Caco-2 (cell line): ENCODE measurements around the gene UBE2V1. TPM values are rescaled to one million over a fixed set of nuclear protein-coding genes. Genes with fewer than 3 reads are reported as not detected.

ENCODE experiments used
- BruUV-seq: library from RNA; stranded (reverse); fragments of 400-500 nt; replicated peaks from 2 replicates; lab custom pipeline; 2021; lab: Mats Ljungman, UMichigan
- CTCF ChIA-PET: fragments of 300-600 bp; sonication (Branson Sonifier 250); formaldehyde crosslinking; loops from one replicate; lab custom pipeline; 2022; ENCODE audit warnings: antibody characterized with exemption; lab: Charles Lee
- POLR2A ChIA-PET: fragments of 300-600 bp; sonication (Branson Sonifier 250); formaldehyde crosslinking; loops from one replicate; lab custom pipeline; 2022; ENCODE audit warnings: antibody characterized with exemption; lab: Charles Lee
- DNase-seq, 2 experiments: peaks; one replicate each; pipeline versions ENCODE4 v3.0.0 to v3.0.0-alpha.2; 2020 to 2022
- H3K27me3 ChIP-seq: replicated peaks from 2 replicates; pipeline ENCODE4 v1.6.0; 2011; ENCODE audit warnings: low read length; ENCODE audit not compliant: control insufficient read depth, insufficient read depth
- H3K36me3 ChIP-seq: 2 replicates; pipeline ENCODE4 v1.5.1; 2011; ENCODE audit warnings: low read length; ENCODE audit not compliant: control insufficient read depth, insufficient read depth
- H3K4me1 ChIP-seq: fragments of 250-450 bp; sonication (Bioruptor Pico); 2 replicates; pipeline ENCODE4 v1.5.1; 2020; ENCODE audit warnings: mild to moderate bottlenecking
- H3K4me3 ChIP-seq: 2 replicates; pipeline ENCODE4 v1.5.1; 2011; ENCODE audit warnings: low read depth, mild to moderate bottlenecking, control low read depth, low read length
- H3K9me3 ChIP-seq: fragments of 250-450 bp; sonication (Bioruptor Pico); 2 replicates; pipeline ENCODE4 v1.5.1; 2020; ENCODE audit warnings: mild to moderate bottlenecking, moderate library complexity
- H3K27ac Mint-ChIP-seq: one replicate; pipeline ENCODE4 v1.8.0; 2022; ENCODE audit warnings: mixed read lengths; ENCODE audit not compliant: unreplicated experiment
- H3K27me3 Mint-ChIP-seq: one replicate; pipeline ENCODE4 v1.8.0; 2022; ENCODE audit warnings: mixed read lengths; ENCODE audit not compliant: insufficient read depth, unreplicated experiment
- H3K36me3 Mint-ChIP-seq: one replicate; pipeline ENCODE4 v1.8.0; 2022; ENCODE audit warnings: mild to moderate bottlenecking, mixed read lengths; ENCODE audit not compliant: insufficient read depth, unreplicated experiment
- H3K4me1 Mint-ChIP-seq: one replicate; pipeline ENCODE4 v1.8.0; 2022; ENCODE audit warnings: low read depth, mixed read lengths; ENCODE audit not compliant: unreplicated experiment
- H3K4me3 Mint-ChIP-seq: one replicate; pipeline ENCODE4 v1.8.0; 2022; ENCODE audit warnings: mild to moderate bottlenecking, moderate library complexity, mixed read lengths; ENCODE audit not compliant: unreplicated experiment
- H3K9me3 Mint-ChIP-seq: one replicate; pipeline ENCODE4 v1.8.0; 2022; ENCODE audit warnings: mixed read lengths; ENCODE audit not compliant: unreplicated experiment
- CTCF ChIP-seq, 2 experiments: fragments of 200-600 bp in 1 of 2; IDR thresholded peaks; 1 replicate in 1 of 2; 2 replicates in 1 of 2; pipeline versions ENCODE4 v1.5.1 to v1.8.0; 2011 to 2022; ENCODE audit warnings: antibody characterized with exemption in 1 of 2, control low read depth in 1 of 2, inconsistent platforms in 1 of 2, low read depth in 1 of 2, low read length in 1 of 2, mild to moderate bottlenecking in 1 of 2, moderate library complexity in 1 of 2; ENCODE audit not compliant: insufficient read depth in 1 of 2, severe bottlenecking in 1 of 2, unreplicated experiment in 1 of 2
- intact Hi-C: fragments of 100-400 bp; cut with micrococcal nuclease; formaldehyde crosslinking; loops from one replicate; pipeline ENCODE4 v1.10.0; 2022; ENCODE audit not compliant: unreplicated experiment
- total RNA-seq: library from RNA; stranded (reverse); gene quantifications from 2 replicates; pipeline ENCODE4 v1.2.3, GENCODE V29; 2022

Gene UBE2V1
- total RNA-seq, 1 experiment from 2014 or later = 485 TPM

- Mint-ChIP-seq H3K4me3 (peak overlapping the region; percentile 82), H3K36me3 (peaks cover 59% of the 10 kb centered on the region), H3K27ac (peak overlapping the region; percentile 79), H3K27me3 (no peaks in the 10 kb centered on the region), H3K4me1 (peaks cover 47% of the 10 kb centered on the region), H3K9me3 (no peaks in the 10 kb centered on the region)
- Histone ChIP-seq H3K9me3 (no peaks in the 10 kb centered on the region), H3K4me3 (peak overlapping the region; percentile 96), H3K27me3 (no peaks in the 10 kb centered on the region), H3K4me1 (peaks cover 32% of the 10 kb centered on the region), H3K36me3 (peaks cover 5% of the 10 kb centered on the region; the same call in 1 of the 2 replicates)
- TF ChIP-seq CTCF (IDR thresholded peaks at IDR 0.05; ENCODE audit: insufficient read depth in 1 of 2, low read depth in 1 of 2, low read length in 1 of 2, severe bottlenecking in 1 of 2, unreplicated experiment in 1 of 2) = no peak
- DNase-seq = no peak
- ChIA-PET POLR2A (interaction anchor here (0.6 to 3.9 kb wide), 18 partner anchors 9 to 237 kb away, joined by 3 to 142 read pairs (median 5); no protein-coding TSS in a partner anchor), CTCF (interaction anchor here (0.5 to 5.7 kb wide), 14 partner anchors 15 to 642 kb away, joined by 3 to 106 read pairs (median 11); partner anchors contain the start of genes BCAS4 and UBE2V1)
- intact Hi-C loops = loop anchor here (1.0 to 5.0 kb wide), 3 partner anchors 13 to 176 kb away; no protein-coding TSS in a partner anchor
- BruUV-seq = no TSS peak
Measured at GRCh38 chr20:50153153-50153499, 40.2 kb upstream of the UBE2V1 start.

- peak in 1 of 2 experiments; percentile 40 for TF ChIP-seq CTCF (IDR thresholded peaks at IDR 0.05; ENCODE audit: insufficient read depth in 1 of 2, low read depth in 1 of 2, low read length in 1 of 2, severe bottlenecking in 1 of 2, unreplicated experiment in 1 of 2)
- DNase-seq = peak in 1 of 2 experiments; percentile 64
- peaks cover 64% of the 10 kb centered on the region for H3K36me3 Mint-ChIP-seq
- H3K27me3 Mint-ChIP-seq = no peaks in the 10 kb centered on the region
- H3K9me3 Mint-ChIP-seq = no peaks in the 10 kb centered on the region
- H3K4me1 ChIP-seq = peaks cover 32% of the 10 kb centered on the region
- peaks cover 47% of the 10 kb centered on the region for H3K4me1 Mint-ChIP-seq
- intact Hi-C loops = loop anchor here (1.0 to 5.0 kb wide), 4 partner anchors 14 to 175 kb away; no protein-coding TSS in a partner anchor
- ChIA-PET POLR2A (interaction anchor here (0.6 to 3.9 kb wide), 12 partner anchors 8 to 236 kb away, joined by 3 to 142 read pairs (median 5); no protein-coding TSS in a partner anchor), CTCF (interaction anchor here (0.5 to 5.7 kb wide), 20 partner anchors 8 to 642 kb away, joined by 3 to 106 read pairs (median 3); partner anchors contain the start of genes BCAS4 and UBE2V1)
- peak overlapping the region; percentile 96 for H3K4me3 ChIP-seq
- no peaks in the 10 kb centered on the region for H3K9me3 ChIP-seq
- BruUV-seq = TSS peak; percentile 48
- H3K36me3 ChIP-seq = peaks cover 8% of the 10 kb centered on the region; the same call in 1 of the 2 replicates
- no peaks in the 10 kb centered on the region for H3K27me3 ChIP-seq
- H3K27ac Mint-ChIP-seq = peak overlapping the region; percentile 79
- peak overlapping the region; percentile 82 for H3K4me3 Mint-ChIP-seq
Measured at GRCh38 chr20:50152394-50153152, 39.6 kb upstream of the UBE2V1 start.

- intact Hi-C loops = loop anchor here (1.0 to 5.0 kb wide), 2 partner anchors 80 to 174 kb away; no protein-coding TSS in a partner anchor
- BruUV-seq = no TSS peak
- Mint-ChIP-seq H3K36me3 (peaks cover 75% of the 10 kb centered on the region), H3K27me3 (no peaks in the 10 kb centered on the region), H3K27ac (peak overlapping the region; percentile 79), H3K4me1 (peaks cover 52% of the 10 kb centered on the region), H3K9me3 (no peaks in the 10 kb centered on the region), H3K4me3 (peak overlapping the region; percentile 82)
- ChIA-PET POLR2A (interaction anchor here (0.5 to 3.7 kb wide), 4 partner anchors 10 to 237 kb away, joined by 3 to 51 read pairs (median 6); no protein-coding TSS in a partner anchor), CTCF (interaction anchor here (0.9 to 5.7 kb wide), 9 partner anchors 17 to 172 kb away, joined by 3 to 106 read pairs (median 23); partner anchors contain the start of gene UBE2V1)
- no peak overlapping the region for H3K4me3 ChIP-seq
- no peaks in the 10 kb centered on the region for H3K27me3 ChIP-seq
- no peaks in the 10 kb centered on the region for H3K9me3 ChIP-seq
- TF ChIP-seq CTCF (IDR thresholded peaks at IDR 0.05; ENCODE audit: insufficient read depth in 1 of 2, low read depth in 1 of 2, low read length in 1 of 2, severe bottlenecking in 1 of 2, unreplicated experiment in 1 of 2) = no peak
- peak; percentile 91 to 92 for DNase-seq
- H3K36me3 ChIP-seq = peaks cover 16% of the 10 kb centered on the region
- peaks cover 32% of the 10 kb centered on the region for H3K4me1 ChIP-seq
Measured at GRCh38 chr20:50151034-50151743, 38.2 kb upstream of the UBE2V1 start.
